Measurements from ENCODE around the gene VAPA.

The VAPA gene

GRCh38 chr18:9868857-9869714, 44.7 kb upstream of the VAPA start:
- TF ChIP-seq EGR1 (IDR thresholded peaks at IDR 0.05) (no peak), TEAD4 (IDR thresholded peaks at IDR 0.05) (no peak), TCF12 (IDR thresholded peaks at IDR 0.05; ENCODE audit: low read depth) (no peak), USF1 (IDR thresholded peaks at IDR 0.05) (no peak), RAD21 (IDR thresholded peaks at IDR 0.05; ENCODE audit: low read depth) (no peak), ZBTB7A (IDR thresholded peaks at IDR 0.05; ENCODE audit: low read depth) (no peak), MAX (IDR thresholded peaks at IDR 0.05) (no peak), NFIC (IDR thresholded peaks at IDR 0.05) (no peak)

- TF ChIP-seq CREB1 (IDR thresholded peaks at IDR 0.05; ENCODE audit: low read depth): no peak
- no peak for TF ChIP-seq REST (IDR thresholded peaks at IDR 0.05; ENCODE audit: low read depth)
- TF ChIP-seq FOXM1 (IDR thresholded peaks at IDR 0.05; ENCODE audit: borderline replicate concordance, low read depth): 0 out of 2 replicates have a peak, but pooled peaks have one; percentile 20
- no peak for TF ChIP-seq USF1 (IDR thresholded peaks at IDR 0.05)
- TF ChIP-seq TEAD4 (IDR thresholded peaks at IDR 0.05): 0 out of 2 replicates have a peak, but pooled peaks have one; percentile 20
- no peak for TF ChIP-seq EGR1 (IDR thresholded peaks at IDR 0.05)
- no peak for TF ChIP-seq ZBTB7A (IDR thresholded peaks at IDR 0.05; ENCODE audit: low read depth)
- TF ChIP-seq NFIC (IDR thresholded peaks at IDR 0.05): 0 out of 2 replicates have a peak, but pooled peaks have one; percentile 10
- peak; percentile 25; the same call in 1 of the 2 replicates for TF ChIP-seq YY1 (IDR thresholded peaks at IDR 0.05; ENCODE audit: low read depth)
- no peak for TF ChIP-seq MAX (IDR thresholded peaks at IDR 0.05)
- TF ChIP-seq CEBPB (IDR thresholded peaks at IDR 0.05): no peak; the same call in 1 of the 2 replicates
- peak; percentile 49; the same call in 1 of the 2 replicates for TF ChIP-seq EP300 (IDR thresholded peaks at IDR 0.05; ENCODE audit: borderline replicate concordance)
- peak; percentile 26; the same call in 1 of the 2 replicates for TF ChIP-seq TCF12 (IDR thresholded peaks at IDR 0.05; ENCODE audit: low read depth)
- no peak for TF ChIP-seq RAD21 (IDR thresholded peaks at IDR 0.05; ENCODE audit: low read depth)
- no peak for TF ChIP-seq TAF1 (IDR thresholded peaks at IDR 0.05; ENCODE audit: low read depth)
These were observed 43.9 kb upstream of the VAPA start for GRCh38 chr18:9869715-9870430.

GRCh38 chr18:9870431-9871008, 43.3 kb upstream of the VAPA start:
- no peak for TF ChIP-seq USF1 (IDR thresholded peaks at IDR 0.05)
- no peak for TF ChIP-seq TAF1 (IDR thresholded peaks at IDR 0.05; ENCODE audit: low read depth)
- TF ChIP-seq MAX (IDR thresholded peaks at IDR 0.05): no peak
- no peak for TF ChIP-seq ZBTB7A (IDR thresholded peaks at IDR 0.05; ENCODE audit: low read depth)
- TF ChIP-seq NFIC (IDR thresholded peaks at IDR 0.05): no peak
- TF ChIP-seq TEAD4 (IDR thresholded peaks at IDR 0.05): no peak
- no peak for TF ChIP-seq EP300 (IDR thresholded peaks at IDR 0.05; ENCODE audit: borderline replicate concordance)
- TF ChIP-seq CEBPB (IDR thresholded peaks at IDR 0.05): no peak
- no peak for TF ChIP-seq EGR1 (IDR thresholded peaks at IDR 0.05)
- TF ChIP-seq TCF12 (IDR thresholded peaks at IDR 0.05; ENCODE audit: low read depth): no peak
- TF ChIP-seq REST (IDR thresholded peaks at IDR 0.05; ENCODE audit: low read depth): no peak
- TF ChIP-seq RAD21 (IDR thresholded peaks at IDR 0.05; ENCODE audit: low read depth): no peak
- no peak for TF ChIP-seq YY1 (IDR thresholded peaks at IDR 0.05; ENCODE audit: low read depth)
- no peak for TF ChIP-seq CREB1 (IDR thresholded peaks at IDR 0.05; ENCODE audit: low read depth)
- no peak for TF ChIP-seq FOXM1 (IDR thresholded peaks at IDR 0.05; ENCODE audit: borderline replicate concordance, low read depth)

GRCh38 chr18:9871244-9871746, 42.5 kb upstream of the VAPA start:
- TF ChIP-seq EP300 (IDR thresholded peaks at IDR 0.05; ENCODE audit: borderline replicate concordance) (no peak), YY1 (IDR thresholded peaks at IDR 0.05; ENCODE audit: low read depth) (no peak), FOXM1 (IDR thresholded peaks at IDR 0.05; ENCODE audit: borderline replicate concordance, low read depth) (no peak), TAF1 (IDR thresholded peaks at IDR 0.05; ENCODE audit: low read depth) (no peak), TEAD4 (IDR thresholded peaks at IDR 0.05) (no peak), TCF12 (IDR thresholded peaks at IDR 0.05; ENCODE audit: low read depth) (no peak), RAD21 (IDR thresholded peaks at IDR 0.05; ENCODE audit: low read depth) (no peak), CEBPB (IDR thresholded peaks at IDR 0.05) (no peak), CREB1 (IDR thresholded peaks at IDR 0.05; ENCODE audit: low read depth) (no peak), NFIC (IDR thresholded peaks at IDR 0.05) (no peak), USF1 (IDR thresholded peaks at IDR 0.05) (no peak), ZBTB7A (IDR thresholded peaks at IDR 0.05; ENCODE audit: low read depth) (no peak), REST (IDR thresholded peaks at IDR 0.05; ENCODE audit: low read depth) (no peak), MAX (IDR thresholded peaks at IDR 0.05) (no peak), EGR1 (IDR thresholded peaks at IDR 0.05) (no peak)

All from Ishikawa (cell line).